CD4-positive, alpha-beta T cell (primary cell): Measurements from ENCODE around the gene GJA5. TPM values are rescaled to one million over a fixed set of nuclear protein-coding genes. Genes with fewer than 3 reads are reported as not detected.

Source experiments
- ATAC-seq: fragments of 200-7000 bp; cut with Tn5 transposase; one replicate; pipeline ENCODE4 v1.10.0; 2022; ENCODE audit warnings: mild to moderate bottlenecking; ENCODE audit not compliant: poor library complexity
- CTCF ChIA-PET: fragments of 350-600 bp; sonication (Branson Sonifier 250); formaldehyde crosslinking; loops from one replicate; lab custom pipeline; 2021; ENCODE audit warnings: antibody characterized with exemption, inconsistent platforms; lab: Charles Lee
- POLR2A ChIA-PET: fragments of 350-600 bp; sonication (Branson Sonifier 250); formaldehyde crosslinking; loops from one replicate; lab custom pipeline; 2021; ENCODE audit warnings: antibody characterized with exemption, inconsistent platforms; lab: Charles Lee
- DNase-seq, 14 experiments: peaks; one replicate each; pipeline ENCODE4 v3.0.0-alpha.2; 2013 to 2020; ENCODE audit warnings: mixed read lengths in 2 of 14
- H3K27ac ChIP-seq, 2 donors: one replicate each; pipeline versions ENCODE4 v1.5.1 to v1.7.0; 2013; ENCODE audit warnings: low read length in 2 of 2, low read depth in 1 of 2, mild to moderate bottlenecking in 1 of 2
- H3K27me3 ChIP-seq, 2 experiments: 1 replicate in 1 of 2; 2 replicates in 1 of 2; pipeline versions ENCODE4 v1.6.1 to v1.7.0; 2013; ENCODE audit warnings: low read length in 2 of 2, control low read depth in 1 of 2, mild to moderate bottlenecking in 1 of 2, moderate library complexity in 1 of 2; ENCODE audit not compliant: insufficient read depth in 2 of 2, control insufficient read depth in 1 of 2
- H3K36me3 ChIP-seq: one replicate; pipeline ENCODE4 v1.6.1; 2013; ENCODE audit warnings: low read length, control low read depth; ENCODE audit not compliant: insufficient read depth
- H3K4me1 ChIP-seq: one replicate; pipeline ENCODE4 v1.6.1; 2013; ENCODE audit warnings: low read length, control low read depth; ENCODE audit not compliant: insufficient read depth
- H3K4me3 ChIP-seq: one replicate; pipeline ENCODE4 v1.5.1; 2013; ENCODE audit warnings: mild to moderate bottlenecking, low read length, moderate library complexity
- H3K9me3 ChIP-seq, 2 experiments: 1 replicate in 1 of 2; 2 replicates in 1 of 2; pipeline versions ENCODE4 v1.6.1 to v1.7.0; 2013; ENCODE audit warnings: low read length in 2 of 2, mild to moderate bottlenecking in 2 of 2, control low read depth in 1 of 2, moderate library complexity in 1 of 2; ENCODE audit not compliant: control insufficient read depth in 1 of 2, insufficient read depth in 1 of 2
- H3K27ac Mint-ChIP-seq: one replicate; pipeline ENCODE4 v1.8.0; 2020; ENCODE audit warnings: mixed read lengths
- H3K27me3 Mint-ChIP-seq: one replicate; pipeline ENCODE4 v1.8.0; 2021; ENCODE audit warnings: mixed read lengths
- H3K36me3 Mint-ChIP-seq: one replicate; pipeline ENCODE4 v1.8.0; 2021; ENCODE audit warnings: low read depth, mixed read lengths
- H3K4me1 Mint-ChIP-seq: one replicate; pipeline ENCODE4 v1.8.0; 2021; ENCODE audit warnings: low read depth, mixed read lengths
- H3K4me3 Mint-ChIP-seq: one replicate; pipeline ENCODE4 v1.8.0; 2020; ENCODE audit warnings: mild to moderate bottlenecking, mixed read lengths
- H3K9me3 Mint-ChIP-seq: one replicate; pipeline ENCODE4 v1.8.0; 2020; ENCODE audit warnings: mixed read lengths
- intact Hi-C, 2 experiments: fragments of 100-400 bp; cut with DNase I in 1 of 2; cut with micrococcal nuclease in 1 of 2; formaldehyde crosslinking; loops; one replicate each; pipeline versions ENCODE4 v1.15.1 to v1.9.0; 2023 to 2025; cut with DNase I, micrococcal nuclease
- total RNA-seq, 174 experiments: library from RNA in 2 of 174; stranded (reverse) in 2 of 174; gene quantifications; one replicate each; pipeline ENCODE4 v1.2.3 and lab custom pipeline; 2021 to 2026
- TF ChIP-seq, protein P1 (sequence below): fragments of 200-600 bp; IDR thresholded peaks from one replicate; pipeline ENCODE4 v1.8.0; 2022; ENCODE audit warnings: antibody characterized with exemption, mild to moderate bottlenecking

GJA5 gene
- total RNA-seq, 2 experiments from 2014 or later = not detected

DNA sequence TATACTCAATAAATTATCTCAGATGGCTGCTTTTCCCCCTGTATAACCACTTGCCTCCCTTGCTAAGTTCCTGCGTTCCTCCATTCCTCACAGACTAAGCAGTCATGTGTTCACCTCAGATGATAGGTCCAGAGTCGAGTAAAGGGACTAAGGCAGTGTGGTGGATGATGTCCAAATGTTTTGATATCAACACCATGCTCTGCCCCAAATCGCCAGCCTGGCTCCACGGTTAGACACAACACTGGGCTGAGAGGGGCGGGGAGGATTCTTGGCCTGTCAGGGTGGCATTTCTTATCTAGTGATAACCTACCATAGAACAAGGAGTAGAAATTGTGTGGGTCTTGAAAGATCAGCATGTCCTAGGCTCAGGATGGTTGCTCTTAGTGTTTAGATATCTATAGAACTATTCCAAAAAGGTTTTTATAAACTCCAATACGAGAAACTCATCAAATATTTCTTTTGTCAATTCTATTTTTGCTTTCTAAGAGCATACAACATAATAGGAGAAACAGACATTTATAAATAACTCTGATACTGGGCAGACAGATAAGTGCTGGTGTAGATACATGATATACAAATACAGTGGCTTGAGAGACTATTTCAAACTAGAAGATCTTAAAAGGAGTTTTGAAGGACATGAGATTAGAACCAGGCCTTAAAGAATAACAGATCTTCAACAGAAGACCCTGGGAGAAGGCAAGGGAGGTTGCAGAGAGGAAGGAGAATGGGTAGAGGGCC is 21.5 kb downstream of the GJA5 start:
- Mint-ChIP-seq H3K27ac (no peak overlapping the region), H3K4me3 (no peak overlapping the region)
- intact Hi-C loops = no loop called here

DNA sequence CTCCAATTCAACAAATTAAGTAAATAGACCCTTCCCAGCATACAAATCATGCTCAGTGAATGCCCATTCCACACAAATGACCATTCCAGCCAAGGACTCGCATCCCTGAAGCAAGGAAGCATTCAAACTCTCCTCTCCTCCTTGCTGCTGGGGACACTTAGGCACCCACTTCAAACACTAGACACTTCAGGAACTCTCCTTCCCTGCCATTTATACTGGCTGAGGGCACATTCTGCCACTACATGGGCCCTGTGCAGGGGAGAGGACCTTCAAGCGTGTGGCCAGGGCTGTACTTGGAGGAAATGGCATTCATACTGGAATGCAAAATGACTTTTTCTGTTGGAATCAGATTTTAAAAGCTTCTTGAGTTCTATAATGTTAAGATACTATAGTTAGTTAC is 22.3 kb downstream of the GJA5 start:
- DNase-seq (no peak), ATAC-seq (no peak)
- peaks cover 13% of the 10 kb centered on the region for H3K4me1 Mint-ChIP-seq
- H3K4me1 ChIP-seq = peaks cover 9% of the 10 kb centered on the region
- H3K36me3 ChIP-seq = no peaks in the 10 kb centered on the region
- no peak overlapping the region for H3K4me3 Mint-ChIP-seq
- no peak overlapping the region for H3K27ac ChIP-seq
- ChIA-PET CTCF (no interaction called here), POLR2A (no interaction called here)
- H3K27me3 ChIP-seq = no peaks in the 10 kb centered on the region
- H3K9me3 ChIP-seq = no peaks in the 10 kb centered on the region
- peaks cover 9% of the 10 kb centered on the region for H3K27me3 Mint-ChIP-seq
- no peaks in the 10 kb centered on the region for H3K9me3 Mint-ChIP-seq
- H3K4me3 ChIP-seq = no peak overlapping the region
- intact Hi-C loops = no loop called here
- TF ChIP-seq, protein P1, sequence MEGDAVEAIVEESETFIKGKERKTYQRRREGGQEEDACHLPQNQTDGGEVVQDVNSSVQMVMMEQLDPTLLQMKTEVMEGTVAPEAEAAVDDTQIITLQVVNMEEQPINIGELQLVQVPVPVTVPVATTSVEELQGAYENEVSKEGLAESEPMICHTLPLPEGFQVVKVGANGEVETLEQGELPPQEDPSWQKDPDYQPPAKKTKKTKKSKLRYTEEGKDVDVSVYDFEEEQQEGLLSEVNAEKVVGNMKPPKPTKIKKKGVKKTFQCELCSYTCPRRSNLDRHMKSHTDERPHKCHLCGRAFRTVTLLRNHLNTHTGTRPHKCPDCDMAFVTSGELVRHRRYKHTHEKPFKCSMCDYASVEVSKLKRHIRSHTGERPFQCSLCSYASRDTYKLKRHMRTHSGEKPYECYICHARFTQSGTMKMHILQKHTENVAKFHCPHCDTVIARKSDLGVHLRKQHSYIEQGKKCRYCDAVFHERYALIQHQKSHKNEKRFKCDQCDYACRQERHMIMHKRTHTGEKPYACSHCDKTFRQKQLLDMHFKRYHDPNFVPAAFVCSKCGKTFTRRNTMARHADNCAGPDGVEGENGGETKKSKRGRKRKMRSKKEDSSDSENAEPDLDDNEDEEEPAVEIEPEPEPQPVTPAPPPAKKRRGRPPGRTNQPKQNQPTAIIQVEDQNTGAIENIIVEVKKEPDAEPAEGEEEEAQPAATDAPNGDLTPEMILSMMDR = no peak
- no peak overlapping the region for H3K27ac Mint-ChIP-seq
- no peaks in the 10 kb centered on the region for H3K36me3 Mint-ChIP-seq

More for the DNA sequence above, 21.5 kb downstream of the GJA5 start:
- POLR2A ChIA-PET = no interaction called here
- H3K27ac ChIP-seq = no peak overlapping the region
- no peaks in the 10 kb centered on the region for H3K27me3 ChIP-seq
- H3K9me3 ChIP-seq = no peaks in the 10 kb centered on the region
- no peaks in the 10 kb centered on the region for H3K36me3 ChIP-seq
- ATAC-seq (no peak), DNase-seq (no peak)
- H3K9me3 Mint-ChIP-seq = no peaks in the 10 kb centered on the region
- peaks cover 9% of the 10 kb centered on the region for H3K4me1 ChIP-seq
- no peaks in the 10 kb centered on the region for H3K36me3 Mint-ChIP-seq
- TF ChIP-seq, protein P1 = no peak
- no peak overlapping the region for H3K4me3 ChIP-seq
- peaks cover 13% of the 10 kb centered on the region for H3K27me3 Mint-ChIP-seq
- H3K4me1 Mint-ChIP-seq = peaks cover 13% of the 10 kb centered on the region
- CTCF ChIA-PET = no interaction called here

DNA sequence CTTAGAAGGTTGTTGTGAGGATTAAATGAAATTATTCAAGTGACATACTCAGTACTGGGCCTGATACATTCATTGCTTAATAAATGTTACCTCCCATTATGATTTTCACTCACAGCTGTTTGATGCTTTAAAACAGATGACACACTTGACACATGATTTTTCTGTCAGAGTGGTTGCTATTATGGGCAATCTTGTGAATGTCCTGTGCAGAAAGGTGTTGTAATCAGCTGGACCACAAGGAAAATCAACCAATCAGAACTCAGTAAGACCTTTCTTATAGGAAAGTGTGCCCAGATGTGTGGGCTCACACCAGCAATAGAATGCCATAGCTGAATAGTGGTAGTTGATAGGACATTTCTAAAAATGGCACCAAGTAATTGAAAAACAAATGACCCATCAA is 23.5 kb downstream of the GJA5 start:
- no peak overlapping the region for H3K4me3 ChIP-seq
- peaks cover 13% of the 10 kb centered on the region for H3K4me1 Mint-ChIP-seq
- H3K27ac Mint-ChIP-seq = no peak overlapping the region
- H3K9me3 Mint-ChIP-seq = no peaks in the 10 kb centered on the region
- POLR2A ChIA-PET = no interaction called here
- no peak overlapping the region for H3K27ac ChIP-seq
- intact Hi-C loops = no loop called here
- no peaks in the 10 kb centered on the region for H3K27me3 ChIP-seq
- CTCF ChIA-PET = no interaction called here
- no peak overlapping the region for H3K4me3 Mint-ChIP-seq
- H3K4me1 ChIP-seq = peaks cover 9% of the 10 kb centered on the region
- no peaks in the 10 kb centered on the region for H3K36me3 ChIP-seq
- TF ChIP-seq, protein P1 = no peak
- no peaks in the 10 kb centered on the region for H3K36me3 Mint-ChIP-seq
- no peaks in the 10 kb centered on the region for H3K9me3 ChIP-seq
- H3K27me3 Mint-ChIP-seq = peaks cover 9% of the 10 kb centered on the region
- no peak for ATAC-seq
- DNase-seq = no peak
